Muscle layer of duodenum (tissue), 2 donors: Measurements from ENCODE around the gene UBE2H.
A peak's percentile ranks its signal among the peaks of the same experiment; 100 is the strongest.

ENCODE experiments used
- H3K27ac ChIP-seq: one replicate; pipeline ENCODE4 v1.7.0; 2013; ENCODE audit warnings: mild to moderate bottlenecking, low read length
- H3K27me3 ChIP-seq: one replicate; pipeline ENCODE4 v1.7.0; 2013; ENCODE audit warnings: low read depth, mild to moderate bottlenecking, control low read depth, low read length
- H3K36me3 ChIP-seq, 2 donors: one replicate each; pipeline ENCODE4 v1.7.0; 2013; ENCODE audit warnings: low read length in 2 of 2, control low read depth in 1 of 2, mild to moderate bottlenecking in 1 of 2; ENCODE audit not compliant: insufficient read depth in 2 of 2, control insufficient read depth in 1 of 2
- H3K4me1 ChIP-seq, 2 donors: one replicate each; pipeline ENCODE4 v1.7.0; 2013; ENCODE audit warnings: low read length in 2 of 2, mild to moderate bottlenecking in 2 of 2, control low read depth in 1 of 2, moderate library complexity in 1 of 2; ENCODE audit not compliant: insufficient read depth in 2 of 2, control insufficient read depth in 1 of 2
- H3K4me3 ChIP-seq, 2 donors: one replicate each; pipeline ENCODE4 v1.7.0; 2013; ENCODE audit warnings: low read length in 2 of 2, low read depth in 1 of 2, mild to moderate bottlenecking in 1 of 2
- H3K9me3 ChIP-seq, 2 donors: one replicate each; pipeline ENCODE4 v1.7.0; 2013; ENCODE audit warnings: low read length in 2 of 2, control low read depth in 1 of 2, mild to moderate bottlenecking in 1 of 2; ENCODE audit not compliant: control insufficient read depth in 1 of 2
- donor health status: healthy.

The UBE2H gene

DNA sequence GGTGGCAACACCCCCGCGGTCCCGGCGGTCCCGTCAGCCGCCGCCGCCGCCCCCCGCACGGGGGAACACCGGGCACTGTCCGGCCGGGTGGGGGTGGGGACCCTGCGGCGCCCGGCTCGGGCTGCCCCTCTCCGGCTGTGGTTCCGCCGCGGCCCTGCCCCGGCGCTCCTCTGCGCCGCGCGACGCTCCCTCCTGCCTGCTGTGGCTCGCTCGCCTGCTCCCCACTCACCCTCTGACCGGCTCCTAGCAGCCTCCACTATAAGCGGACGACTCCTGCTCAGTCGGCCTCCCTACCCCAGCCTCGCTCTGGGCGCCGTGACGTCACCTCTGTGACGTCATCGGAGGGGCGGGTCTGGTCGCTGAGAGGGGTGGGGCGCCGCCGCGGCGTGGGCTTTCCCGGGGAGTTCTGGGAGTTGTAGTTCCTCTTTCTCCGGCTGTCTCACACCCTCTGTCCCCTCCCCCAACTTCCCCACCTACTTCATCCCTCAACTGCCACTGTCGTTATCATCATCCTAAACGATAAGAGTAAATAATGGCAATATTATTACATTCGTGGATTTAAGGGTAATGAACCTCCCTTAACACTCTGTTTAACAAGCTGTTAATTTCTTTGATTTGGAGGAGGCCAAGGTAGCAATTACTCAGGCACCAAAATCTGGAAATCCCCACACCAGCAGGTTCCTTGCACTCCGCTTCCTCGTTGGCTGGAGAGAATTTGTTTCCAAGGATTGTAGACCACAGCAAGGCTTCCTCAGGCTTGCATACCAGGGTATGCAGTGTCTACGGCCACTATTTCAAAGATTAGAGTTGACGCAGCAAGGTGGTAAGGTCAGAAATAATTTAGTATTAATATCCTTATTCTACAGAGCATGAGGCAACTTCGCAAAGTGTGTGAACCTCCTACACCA, at the start of gene UBE2H:
Gene UBE2H, minus strand, starts transcription at position 308 of the 908 bp plus-strand sequence. CDS start 405 bp downstream, outside the sequence.
- H3K4me1 ChIP-seq = peaks cover 4 to 10% of the 10 kb centered on the region in 2 donors
- no peaks in the 10 kb centered on the region for H3K9me3 ChIP-seq
- H3K4me3 ChIP-seq = peak within 1 kb of the TSS; percentile 77 to 96
- H3K27me3 ChIP-seq = no peaks in the 10 kb centered on the region
- peak within 1 kb of the TSS; percentile 97 for H3K27ac ChIP-seq
- H3K36me3 ChIP-seq = peaks cover 0 to 11% of the 10 kb centered on the region in 2 donors

- Histone ChIP-seq H3K27me3 (no peaks in the 10 kb centered on the region), H3K36me3 (no peaks in the 10 kb centered on the region), H3K4me1 (no peaks in the 10 kb centered on the region), H3K4me3 (no peak overlapping the region), H3K9me3 (no peaks in the 10 kb centered on the region), H3K27ac (no peak overlapping the region)
Measured at GRCh38 chr7:129998446-129998845, 45.7 kb upstream of the UBE2H start.

GRCh38 chr7:129997285-129997684, 44.5 kb upstream of the UBE2H start:
- Histone ChIP-seq H3K4me1 (no peaks in the 10 kb centered on the region), H3K27ac (no peak overlapping the region), H3K9me3 (no peaks in the 10 kb centered on the region), H3K36me3 (no peaks in the 10 kb centered on the region), H3K4me3 (no peak overlapping the region), H3K27me3 (no peaks in the 10 kb centered on the region)

DNA sequence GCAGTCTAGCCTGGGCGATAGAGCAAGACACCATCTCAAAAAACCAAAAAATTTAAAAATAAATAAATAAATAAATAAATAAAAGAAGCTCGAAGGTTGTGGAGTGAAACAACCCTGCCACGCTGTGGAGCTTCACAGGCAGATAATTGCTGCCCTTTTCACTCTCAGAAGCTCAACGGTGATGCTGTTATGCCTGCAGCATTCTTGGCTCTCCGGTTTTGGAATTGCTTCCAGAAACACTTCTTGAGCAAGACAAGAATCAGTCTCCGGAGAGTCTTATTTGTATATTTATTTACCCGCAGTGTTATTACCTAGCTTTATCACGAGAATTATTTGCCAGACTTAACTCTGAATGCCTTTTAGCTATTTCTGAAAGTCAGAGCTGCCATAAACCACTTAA, 40.5 kb upstream of the UBE2H start:
- Histone ChIP-seq H3K27me3 (no peaks in the 10 kb centered on the region), H3K9me3 (no peaks in the 10 kb centered on the region), H3K36me3 (no peaks in the 10 kb centered on the region), H3K4me1 (peaks cover 0 to 11% of the 10 kb centered on the region in 2 donors), H3K27ac (no peak overlapping the region), H3K4me3 (no peak overlapping the region)

DNA sequence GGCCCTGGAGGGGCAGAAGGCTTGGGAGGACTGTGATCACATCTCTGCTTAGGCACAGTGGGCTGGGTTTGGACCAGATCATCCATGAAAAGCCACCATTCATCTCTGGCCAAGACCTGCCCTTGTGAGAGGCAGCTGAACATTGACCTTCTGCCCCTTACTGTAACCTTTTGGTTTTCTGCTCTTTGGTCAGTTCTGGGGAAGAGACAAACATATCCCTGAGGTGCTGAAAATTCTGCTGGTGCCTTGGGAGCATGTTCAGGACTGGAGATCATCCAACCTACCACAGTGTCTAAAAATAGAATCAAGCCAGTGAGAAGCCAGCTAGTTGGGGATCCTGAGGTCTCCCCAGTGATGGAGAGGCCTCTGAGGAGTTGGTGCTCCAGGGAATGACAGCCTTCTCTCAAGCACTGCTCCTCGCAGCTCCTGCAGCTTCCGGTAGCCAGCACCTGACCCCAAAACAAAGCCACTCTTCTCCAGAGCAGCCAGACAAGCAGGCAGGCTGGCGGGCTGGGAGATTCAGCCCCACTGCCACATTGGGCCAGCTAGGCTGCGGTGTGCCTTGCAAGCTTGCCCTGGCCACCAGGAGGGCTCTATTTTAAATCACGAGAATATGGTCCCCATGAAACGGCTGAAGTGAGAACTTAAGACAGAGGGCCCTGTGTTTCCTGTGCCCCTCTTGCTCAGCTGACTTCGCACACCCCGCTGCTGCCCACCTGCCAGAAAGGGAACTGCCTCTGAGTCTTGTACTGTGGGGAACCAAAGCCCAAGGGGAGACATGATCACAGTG, 37.8 kb upstream of the UBE2H start:
- Histone ChIP-seq H3K9me3 (no peaks in the 10 kb centered on the region), H3K27ac (no peak overlapping the region), H3K4me3 (no peak overlapping the region), H3K4me1 (peaks cover 0 to 11% of the 10 kb centered on the region in 2 donors), H3K27me3 (no peaks in the 10 kb centered on the region), H3K36me3 (no peaks in the 10 kb centered on the region)

GRCh38 chr7:129989466-129989865, 36.7 kb upstream of the UBE2H start:
- H3K27me3 ChIP-seq = no peaks in the 10 kb centered on the region
- H3K4me3 ChIP-seq = no peak overlapping the region
- no peaks in the 10 kb centered on the region for H3K9me3 ChIP-seq
- H3K36me3 ChIP-seq = no peaks in the 10 kb centered on the region
- H3K4me1 ChIP-seq = peaks cover 0 to 11% of the 10 kb centered on the region in 2 donors
- H3K27ac ChIP-seq = no peak overlapping the region

GRCh38 chr7:129986600-129986999, 33.8 kb upstream of the UBE2H start:
- Histone ChIP-seq H3K4me1 (peaks cover 0 to 11% of the 10 kb centered on the region in 2 donors), H3K27ac (no peak overlapping the region), H3K4me3 (no peak overlapping the region), H3K9me3 (no peaks in the 10 kb centered on the region), H3K27me3 (no peaks in the 10 kb centered on the region), H3K36me3 (no peaks in the 10 kb centered on the region)

GRCh38 chr7:129980667-129981066, 27.9 kb upstream of the UBE2H start:
- Histone ChIP-seq H3K4me1 (no peaks in the 10 kb centered on the region), H3K36me3 (no peaks in the 10 kb centered on the region), H3K27me3 (no peaks in the 10 kb centered on the region), H3K4me3 (no peak overlapping the region), H3K9me3 (no peaks in the 10 kb centered on the region), H3K27ac (no peak overlapping the region)

GRCh38 chr7:129975309-129975708, 22.5 kb upstream of the UBE2H start:
- Histone ChIP-seq H3K27me3 (no peaks in the 10 kb centered on the region), H3K9me3 (no peaks in the 10 kb centered on the region), H3K4me1 (no peaks in the 10 kb centered on the region), H3K36me3 (no peaks in the 10 kb centered on the region), H3K27ac (no peak overlapping the region), H3K4me3 (no peak overlapping the region)

- Histone ChIP-seq H3K4me1 (no peaks in the 10 kb centered on the region), H3K27ac (no peak overlapping the region), H3K9me3 (no peaks in the 10 kb centered on the region), H3K36me3 (no peaks in the 10 kb centered on the region), H3K4me3 (no peak overlapping the region), H3K27me3 (no peaks in the 10 kb centered on the region)
Measured at GRCh38 chr7:129970816-129971215, 18.1 kb upstream of the UBE2H start.

- Histone ChIP-seq H3K36me3 (no peaks in the 10 kb centered on the region), H3K27ac (no peak overlapping the region), H3K9me3 (no peaks in the 10 kb centered on the region)
Measured at GRCh38 chr7:129969881-129970446, 17.2 kb upstream of the UBE2H start.

More at GRCh38 chr7:129969881-129970446, 17.2 kb upstream of the UBE2H start:
- no peaks in the 10 kb centered on the region for H3K4me1 ChIP-seq
- H3K4me3 ChIP-seq = no peak overlapping the region
- no peaks in the 10 kb centered on the region for H3K27me3 ChIP-seq
